SK-N-SH treated with all-trans-retinoic acid at 6 μM for 48 hours (cell line): Measurements from ENCODE around the gene KRTAP5-2.

Experiments used
- ATAC-seq: fragments of 200-7000 bp; cut with Tn5 transposase; 3 replicates; pipeline ENCODE4 v1.9.1; 2020; ENCODE audit warnings: mild to moderate bottlenecking, moderate library complexity
- ARNTL ChIP-seq: fragments of 450-650 bp; formaldehyde crosslinking; IDR thresholded peaks from 2 replicates; pipeline ENCODE4 v1.5.0; 2020; ENCODE audit warnings: low read depth, mild to moderate bottlenecking, moderate library complexity, borderline replicate concordance
- BACH2 ChIP-seq: fragments of 250-450 bp; sonication (Bioruptor Pico); IDR thresholded peaks from 2 replicates; pipeline ENCODE4 v1.9.0; 2021; ENCODE audit warnings: mild to moderate bottlenecking, borderline replicate concordance
- CREB5 ChIP-seq: fragments of 250-450 bp; sonication (Bioruptor Pico); IDR thresholded peaks from 2 replicates; pipeline ENCODE4 v1.5.1; 2020; ENCODE audit warnings: low read depth, mild to moderate bottlenecking, moderate library complexity
- CSDC2 ChIP-seq: fragments of 250-450 bp; sonication (Bioruptor Pico); IDR thresholded peaks from 2 replicates; pipeline ENCODE4 v1.5.0; 2020; ENCODE audit warnings: mild to moderate bottlenecking, moderate library complexity
- CSRNP3 ChIP-seq: fragments of 250-450 bp; sonication (Bioruptor Pico); IDR thresholded peaks from 2 replicates; pipeline ENCODE4 v1.5.1; 2021; ENCODE audit warnings: mild to moderate bottlenecking, moderate library complexity
- GLIS3 ChIP-seq: fragments of 250-450 bp; sonication (Bioruptor Pico); IDR thresholded peaks from 2 replicates; pipeline ENCODE4 v1.5.0; 2020; ENCODE audit warnings: mild to moderate bottlenecking, moderate library complexity
- ISL1 ChIP-seq: fragments of 250-450 bp; sonication (Bioruptor Pico); IDR thresholded peaks from 2 replicates; pipeline ENCODE4 v2.1.2; 2022; ENCODE audit warnings: mild to moderate bottlenecking, moderate library complexity
- OSR1 ChIP-seq: fragments of 250-450 bp; sonication (Bioruptor Pico); IDR thresholded peaks from 2 replicates; pipeline ENCODE4 v1.8.0; 2022; ENCODE audit warnings: moderate library complexity, mild to moderate bottlenecking, inconsistent platforms
- PATZ1 ChIP-seq: fragments of 250-450 bp; sonication (Bioruptor Pico); IDR thresholded peaks from 2 replicates; pipeline ENCODE4 v1.8.0; 2020; ENCODE audit warnings: mild to moderate bottlenecking, moderate library complexity, borderline replicate concordance
- POU6F1 ChIP-seq: fragments of 250-450 bp; sonication (Bioruptor Pico); IDR thresholded peaks from 2 replicates; pipeline ENCODE4 v1.8.0; 2021; ENCODE audit warnings: low read depth, mild to moderate bottlenecking, moderate library complexity, borderline replicate concordance
- RARB ChIP-seq: fragments of 250-450 bp; sonication (Bioruptor Pico); IDR thresholded peaks from 2 replicates; pipeline ENCODE4 v1.8.0; 2021; ENCODE audit warnings: mild to moderate bottlenecking, moderate library complexity
- SNAI2 ChIP-seq: fragments of 250-450 bp; sonication (Bioruptor Pico); IDR thresholded peaks from 2 replicates; pipeline ENCODE4 v1.5.0; 2020; ENCODE audit warnings: mild to moderate bottlenecking, moderate library complexity
- TOX ChIP-seq: fragments of 250-450 bp; sonication (Bioruptor Pico); IDR thresholded peaks from 2 replicates; pipeline ENCODE4 v1.8.0; 2021; ENCODE audit warnings: mild to moderate bottlenecking, moderate library complexity, borderline replicate concordance
- TSHZ2 ChIP-seq: fragments of 250-450 bp; sonication (Bioruptor Pico); IDR thresholded peaks from 2 replicates; pipeline ENCODE4 v1.5.0; 2020; ENCODE audit warnings: mild to moderate bottlenecking, moderate library complexity
- ZC3H10 ChIP-seq: fragments of 250-450 bp; sonication (Bioruptor Pico); IDR thresholded peaks from 2 replicates; pipeline ENCODE4 v1.5.1; 2021; ENCODE audit warnings: mild to moderate bottlenecking, moderate library complexity
- ZFP3 ChIP-seq: fragments of 250-450 bp; sonication (Bioruptor Pico); IDR thresholded peaks from 2 replicates; pipeline ENCODE4 v1.5.0; 2020; ENCODE audit warnings: mild to moderate bottlenecking, moderate library complexity
- ZFP30 ChIP-seq: fragments of 450-650 bp; formaldehyde crosslinking; IDR thresholded peaks from 2 replicates; pipeline ENCODE4 v1.5.0; 2022; ENCODE audit warnings: mild to moderate bottlenecking, moderate library complexity
- ZNF565 ChIP-seq: fragments of 450-650 bp; formaldehyde crosslinking; conservative IDR thresholded peaks from 2 replicates; pipeline ENCODE4 v1.5.0; 2020; ENCODE audit warnings: low read depth, mild to moderate bottlenecking, moderate library complexity
- ZNF70 ChIP-seq: fragments of 450-650 bp; formaldehyde crosslinking; IDR thresholded peaks from 2 replicates; pipeline ENCODE4 v1.5.0; 2020; ENCODE audit warnings: mild to moderate bottlenecking, moderate library complexity
- ZNF8 ChIP-seq: fragments of 450-650 bp; formaldehyde crosslinking; IDR thresholded peaks from 2 replicates; pipeline ENCODE4 v1.5.0; 2020; ENCODE audit warnings: mild to moderate bottlenecking, moderate library complexity

The KRTAP5-2 gene

GRCh38 chr11:1560002-1560648 lies 38.0 kb downstream of the KRTAP5-2 start:
- TF ChIP-seq ZNF8 (CRISPR knock-in tag) (no peak), SNAI2 (CRISPR knock-in tag) (no peak), POU6F1 (CRISPR knock-in tag) (no peak), CSRNP3 (no peak), ARNTL (CRISPR knock-in tag) (no peak), ZFP3 (no peak), ZNF565 (CRISPR knock-in tag) (no peak), GLIS3 (CRISPR knock-in tag) (no peak), OSR1 (CRISPR knock-in tag) (no peak), CSDC2 (CRISPR knock-in tag) (no peak), ZC3H10 (CRISPR knock-in tag) (no peak), CREB5 (CRISPR knock-in tag) (no peak), RARB (CRISPR knock-in tag) (no peak), PATZ1 (CRISPR knock-in tag) (no peak), TOX (no peak), ZFP30 (CRISPR knock-in tag) (no peak), ZNF70 (no peak), TSHZ2 (no peak)
- no peak for ATAC-seq

GRCh38 chr11:1559111-1559951 lies 38.8 kb downstream of the KRTAP5-2 start:
- 0 out of 2 replicates have a peak, but pooled peaks have one; percentile 37 for TF ChIP-seq ZFP3
- TF ChIP-seq ISL1 (CRISPR knock-in tag): no peak
- peak; percentile 46 for ATAC-seq

GRCh38 chr11:1558775-1559110 lies 39.4 kb downstream of the KRTAP5-2 start:
- TF ChIP-seq BACH2 (CRISPR knock-in tag) (no peak), ZNF565 (CRISPR knock-in tag) (no peak), TSHZ2 (no peak), OSR1 (CRISPR knock-in tag) (no peak), GLIS3 (CRISPR knock-in tag) (no peak), RARB (CRISPR knock-in tag) (no peak)
- ATAC-seq: no peak; the same call in 2 of the 3 replicates
